Measurements from ENCODE around the gene MFN2.
A peak's percentile ranks its signal among the peaks of the same experiment; 100 is the strongest.

DNA sequence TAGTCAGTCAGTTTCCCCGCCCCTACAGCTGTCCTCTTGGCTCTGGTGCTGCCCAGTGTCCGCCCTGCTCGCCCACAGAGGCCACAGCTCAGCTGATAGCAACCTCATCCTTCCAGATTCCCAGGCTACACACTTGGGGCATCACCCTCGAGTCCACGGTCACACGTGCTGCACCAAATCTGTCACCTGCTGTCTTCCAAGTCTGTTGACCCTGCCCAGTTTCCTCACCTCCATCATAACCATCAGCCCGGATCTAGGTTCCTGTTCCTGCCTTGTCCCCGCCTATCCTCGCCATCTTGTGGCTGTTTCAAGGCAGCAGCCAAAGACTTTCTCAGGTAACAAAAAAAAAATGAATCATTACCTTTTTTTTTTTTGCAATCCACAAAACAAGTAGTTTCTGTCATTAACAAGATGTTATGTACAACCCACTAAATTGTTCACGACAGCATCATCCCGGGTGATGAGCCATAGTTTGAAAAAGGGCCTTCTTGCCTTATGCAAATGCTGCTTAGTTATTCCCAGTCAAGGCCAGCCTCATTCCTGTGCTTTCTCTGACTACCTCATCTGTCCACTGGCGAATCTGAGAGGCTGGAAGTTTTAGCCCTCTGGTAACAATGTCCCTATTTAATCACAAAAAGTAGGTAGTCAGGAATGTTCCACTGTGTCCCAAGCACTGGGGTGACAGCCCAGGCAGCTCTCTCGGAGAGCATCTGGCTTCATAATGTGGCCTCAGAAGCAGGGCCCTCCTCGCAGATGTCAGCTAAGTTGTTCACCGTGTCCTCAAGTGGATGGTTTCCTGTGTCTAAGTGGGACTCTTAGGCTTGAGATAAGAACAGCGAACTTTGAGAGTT lies 34.1 kb downstream of the MFN2 start:
- TF ChIP-seq, protein P1, sequence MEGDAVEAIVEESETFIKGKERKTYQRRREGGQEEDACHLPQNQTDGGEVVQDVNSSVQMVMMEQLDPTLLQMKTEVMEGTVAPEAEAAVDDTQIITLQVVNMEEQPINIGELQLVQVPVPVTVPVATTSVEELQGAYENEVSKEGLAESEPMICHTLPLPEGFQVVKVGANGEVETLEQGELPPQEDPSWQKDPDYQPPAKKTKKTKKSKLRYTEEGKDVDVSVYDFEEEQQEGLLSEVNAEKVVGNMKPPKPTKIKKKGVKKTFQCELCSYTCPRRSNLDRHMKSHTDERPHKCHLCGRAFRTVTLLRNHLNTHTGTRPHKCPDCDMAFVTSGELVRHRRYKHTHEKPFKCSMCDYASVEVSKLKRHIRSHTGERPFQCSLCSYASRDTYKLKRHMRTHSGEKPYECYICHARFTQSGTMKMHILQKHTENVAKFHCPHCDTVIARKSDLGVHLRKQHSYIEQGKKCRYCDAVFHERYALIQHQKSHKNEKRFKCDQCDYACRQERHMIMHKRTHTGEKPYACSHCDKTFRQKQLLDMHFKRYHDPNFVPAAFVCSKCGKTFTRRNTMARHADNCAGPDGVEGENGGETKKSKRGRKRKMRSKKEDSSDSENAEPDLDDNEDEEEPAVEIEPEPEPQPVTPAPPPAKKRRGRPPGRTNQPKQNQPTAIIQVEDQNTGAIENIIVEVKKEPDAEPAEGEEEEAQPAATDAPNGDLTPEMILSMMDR (IDR thresholded peaks at IDR 0.05): peak in 1 of 6 experiments; percentile 23
- peak in 1 of 2 donors; percentile 34 for TF ChIP-seq POLR2A (IDR thresholded peaks at IDR 0.05)
